Brain microvascular endothelial cell (primary cell): ENCODE results near the gene RNF141.

Source experiments
- DNase-seq: peaks from one replicate; pipeline ENCODE4 v3.0.0-alpha.2; 2020
- H3K27ac ChIP-seq: fragments of 250-450 bp; sonication (Bioruptor Pico); 2 replicates; pipeline ENCODE4 v1.5.1; 2020; ENCODE audit warnings: mild to moderate bottlenecking, moderate library complexity
- H3K27me3 ChIP-seq: fragments of 250-450 bp; sonication (Bioruptor Pico); replicated peaks from 2 replicates; pipeline ENCODE4 v1.5.1; 2020; ENCODE audit warnings: mild to moderate bottlenecking
- H3K36me3 ChIP-seq: fragments of 250-450 bp; sonication (Bioruptor Pico); replicated peaks from 2 replicates; pipeline ENCODE4 v1.5.1; 2020; ENCODE audit warnings: mild to moderate bottlenecking
- H3K4me3 ChIP-seq: 2 replicates; pipeline ENCODE4 v1.5.1; 2011; ENCODE audit warnings: low read depth, mild to moderate bottlenecking, control low read depth, low read length, moderate library complexity
- CTCF ChIP-seq: IDR thresholded peaks from 2 replicates; pipeline ENCODE4 v1.5.1; 2011; ENCODE audit warnings: low read depth, mild to moderate bottlenecking, moderate library complexity, low read length, control low read depth, inconsistent platforms; ENCODE audit errors: missing control alignments
- in situ Hi-C: cut with HindIII; loops from 2 replicates; pipeline ENCODE4 v1.10.0; 2017; ENCODE audit warnings: low sequenced_read_pairs, low pct_ligation_motif_present

RNF141 gene

GRCh38 chr11:10503777-10504480, 37.1 kb downstream of the RNF141 start:
- no peak for DNase-seq
- in situ Hi-C loops: no loop called here
- Histone ChIP-seq H3K27me3 (no peaks in the 10 kb centered on the region), H3K36me3 (peaks cover 6% of the 10 kb centered on the region), H3K27ac (no peak overlapping the region), H3K4me3 (no peak overlapping the region)
- no peak for TF ChIP-seq CTCF

GRCh38 chr11:10503221-10503620, 37.8 kb downstream of the RNF141 start:
- no peak for TF ChIP-seq CTCF
- in situ Hi-C loops: no loop called here
- DNase-seq: no peak
- Histone ChIP-seq H3K27me3 (no peaks in the 10 kb centered on the region), H3K4me3 (no peak overlapping the region), H3K27ac (no peak overlapping the region), H3K36me3 (peaks cover 6% of the 10 kb centered on the region)

GRCh38 chr11:10502770-10503169, 38.2 kb downstream of the RNF141 start:
- Histone ChIP-seq H3K27ac (no peak overlapping the region), H3K36me3 (peaks cover 6% of the 10 kb centered on the region), H3K27me3 (no peaks in the 10 kb centered on the region), H3K4me3 (no peak overlapping the region)
- no peak for TF ChIP-seq CTCF
- no peak for DNase-seq
- in situ Hi-C loops: no loop called here

GRCh38 chr11:10502065-10502680, 38.8 kb downstream of the RNF141 start:
- no peak for TF ChIP-seq CTCF
- Histone ChIP-seq H3K4me3 (no peak overlapping the region), H3K36me3 (peaks cover 6% of the 10 kb centered on the region), H3K27ac (no peak overlapping the region), H3K27me3 (no peaks in the 10 kb centered on the region)
- in situ Hi-C loops: no loop called here
- no peak for DNase-seq

- Histone ChIP-seq H3K27ac (no peak overlapping the region), H3K4me3 (no peak overlapping the region), H3K27me3 (no peaks in the 10 kb centered on the region), H3K36me3 (peaks cover 6% of the 10 kb centered on the region)
- no peak for DNase-seq
- in situ Hi-C loops: no loop called here
- TF ChIP-seq CTCF: no peak
Measured at GRCh38 chr11:10500757-10501684, 40.0 kb downstream of the RNF141 start.
